HG02642 (cell line): Measurements from ENCODE around the gene CCDC33.

Experiments used
- ATAC-seq: cut with Tn5 transposase; IDR thresholded peaks from one replicate; pipeline ENCODE4 v1.9.1; 2021; ENCODE audit warnings: mild to moderate bottlenecking; ENCODE audit not compliant: unreplicated experiment, poor library complexity

Gene CCDC33

GRCh38 chr15:74253211-74253921, 17.2 kb downstream of the CCDC33 start:
- ATAC-seq: no peak

DNA sequence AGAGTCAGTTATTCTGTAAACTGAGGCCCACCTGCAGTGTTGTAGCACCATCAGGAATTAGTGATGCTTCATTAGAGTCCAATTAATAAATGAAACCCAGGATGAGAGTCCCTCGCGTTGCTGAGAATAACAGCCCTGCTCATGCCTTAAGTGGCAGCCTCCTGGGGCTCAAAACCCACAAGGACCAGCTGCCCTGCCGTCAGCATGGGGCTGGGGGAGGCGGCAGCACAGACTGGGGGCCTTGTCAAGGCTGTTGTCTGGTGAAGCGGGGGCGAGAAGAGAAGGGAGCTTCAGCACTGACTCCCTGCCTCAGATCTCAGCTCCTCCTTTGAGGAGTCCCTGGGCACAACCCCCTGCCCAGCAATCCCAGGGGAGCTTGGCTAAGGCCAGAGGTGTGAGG, 21.0 kb downstream of the CCDC33 start:
- no peak for ATAC-seq

- ATAC-seq: no peak
These were observed 21.5 kb downstream of the CCDC33 start for GRCh38 chr15:74257623-74258022.

GRCh38 chr15:74258456-74259291, 22.5 kb downstream of the CCDC33 start:
- no peak for ATAC-seq

- no peak for ATAC-seq
These were observed 23.1 kb downstream of the CCDC33 start for GRCh38 chr15:74259292-74259648.

DNA sequence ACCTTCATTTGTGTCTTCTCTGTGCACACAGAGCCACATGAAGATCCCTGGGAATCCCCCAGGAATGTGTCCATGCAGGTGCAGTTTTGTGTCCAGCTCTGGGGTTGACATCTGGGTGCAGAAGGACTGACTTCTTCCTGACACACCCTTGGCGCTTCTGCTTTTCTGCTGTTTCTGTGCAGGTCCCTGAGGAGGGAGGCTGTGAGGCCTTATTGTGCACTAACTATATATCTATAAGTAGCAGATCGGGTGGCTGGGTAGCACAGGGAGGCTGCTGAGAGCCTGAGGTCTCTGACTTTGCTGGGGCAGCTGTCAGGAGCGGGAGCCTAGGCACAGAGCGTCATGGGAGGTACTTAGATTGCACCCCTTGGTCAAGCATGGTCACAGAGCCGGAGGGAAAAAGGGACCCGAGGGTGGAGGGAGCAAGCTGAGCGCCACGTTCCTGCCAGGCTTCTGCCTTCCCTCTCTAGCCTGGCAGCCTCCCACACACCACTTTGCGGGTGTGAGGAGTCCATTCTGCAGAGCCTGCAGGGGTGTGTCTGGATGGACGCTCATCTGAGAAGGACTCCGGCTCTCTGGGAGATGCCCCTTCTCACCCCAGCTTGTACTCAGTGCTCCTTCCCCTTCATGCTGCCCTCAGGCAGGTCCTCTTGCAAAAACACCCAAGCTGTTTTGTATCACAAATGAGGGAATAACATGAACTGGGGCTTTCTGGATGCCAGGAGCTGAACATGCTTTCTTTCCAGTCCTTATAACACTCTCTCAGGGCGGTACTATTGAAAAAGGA, 23.9 kb downstream of the CCDC33 start:
- no peak for ATAC-seq

DNA sequence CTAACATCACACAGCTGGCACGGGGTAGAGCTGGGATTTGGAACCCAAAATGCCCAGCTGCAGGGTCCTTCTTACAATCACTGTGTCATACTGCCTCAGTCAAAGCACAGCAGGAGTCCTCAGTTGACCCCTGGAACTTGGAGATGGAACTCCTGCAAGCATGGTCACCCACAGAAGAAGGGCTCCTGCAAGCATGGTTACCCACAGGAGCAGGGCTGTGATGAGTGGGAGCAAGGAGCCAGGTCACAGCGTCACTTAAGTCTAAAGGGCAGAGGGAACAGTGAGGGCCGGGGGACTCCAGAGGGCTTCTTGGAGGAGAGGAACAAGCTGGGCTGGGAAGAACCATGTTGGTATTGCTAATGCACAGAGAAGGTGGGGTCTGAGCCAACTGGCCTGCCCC, 24.9 kb downstream of the CCDC33 start:
- ATAC-seq: no peak

DNA sequence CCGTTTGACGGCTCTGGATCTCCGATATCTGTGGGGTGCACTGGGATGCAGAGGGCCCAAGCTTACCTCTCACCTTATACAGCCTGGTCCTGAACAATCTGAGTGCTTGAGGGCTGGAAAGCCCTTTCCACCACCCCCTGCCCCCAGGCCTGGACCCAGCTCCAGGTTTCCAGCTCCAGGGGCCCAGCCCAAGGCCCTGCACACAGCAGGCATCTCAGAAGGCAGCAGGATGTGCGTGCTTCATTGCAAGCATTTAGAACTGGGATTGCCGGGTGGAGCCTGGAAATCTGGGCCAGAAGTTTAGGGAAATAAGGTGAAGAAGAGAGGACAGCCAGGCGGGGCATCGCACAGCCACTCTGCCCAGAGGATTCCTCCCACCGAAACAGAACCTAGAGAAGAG, 25.6 kb downstream of the CCDC33 start:
- ATAC-seq: no peak

GRCh38 chr15:74262151-74262550, 26.0 kb downstream of the CCDC33 start:
- ATAC-seq: no peak

GRCh38 chr15:74262625-74263024, 26.5 kb downstream of the CCDC33 start:
- no peak for ATAC-seq

GRCh38 chr15:74263466-74263865, 27.3 kb downstream of the CCDC33 start:
- ATAC-seq: no peak

DNA sequence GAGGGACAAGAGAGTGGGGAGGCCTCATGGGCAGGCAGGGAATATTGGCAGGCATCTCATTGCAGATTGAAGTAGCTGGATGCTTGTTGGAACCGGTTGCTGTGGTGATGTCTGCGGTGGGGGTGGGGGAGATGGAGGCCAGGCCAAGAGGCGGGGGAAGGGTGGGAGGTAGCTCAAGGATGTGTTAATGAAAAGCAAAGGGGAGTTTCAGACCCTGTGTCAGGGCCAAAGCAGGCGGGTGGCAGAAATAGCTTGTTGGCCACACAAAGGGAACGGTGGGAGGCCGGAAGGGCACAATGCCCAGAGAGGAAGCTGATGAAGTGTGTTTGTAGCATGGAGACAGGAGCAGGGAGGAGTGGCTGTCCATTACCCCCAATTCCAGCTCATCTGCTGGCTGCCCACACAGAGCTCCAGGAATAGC, 28.0 kb downstream of the CCDC33 start:
- no peak for ATAC-seq

- ATAC-seq: no peak
These were observed 29.0 kb downstream of the CCDC33 start for GRCh38 chr15:74265046-74265639.

DNA sequence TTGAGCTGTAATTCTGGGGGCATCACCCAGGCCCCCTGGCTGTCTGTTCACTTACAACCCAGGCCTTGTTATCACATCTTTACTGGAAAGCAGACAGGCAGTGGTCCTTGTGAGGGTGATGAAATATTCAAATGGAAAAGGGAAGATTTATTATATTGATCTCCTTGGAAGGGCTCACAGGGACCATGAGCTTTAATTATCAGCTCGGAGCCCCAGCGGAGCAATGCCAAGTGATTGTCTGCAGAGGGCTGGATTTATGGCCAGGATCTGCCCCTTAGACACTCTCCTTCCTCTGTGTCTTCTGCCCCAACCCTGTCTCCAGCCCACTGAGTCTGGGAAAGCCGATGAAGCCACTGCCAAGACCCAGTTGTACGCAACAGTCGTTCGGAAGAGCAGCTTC, 31.9 kb downstream of the CCDC33 start:
- no peak for ATAC-seq

- ATAC-seq: no peak
These were observed 33.4 kb downstream of the CCDC33 start for GRCh38 chr15:74269362-74270035.

GRCh38 chr15:74270155-74270554, 34.0 kb downstream of the CCDC33 start:
- no peak for ATAC-seq

DNA sequence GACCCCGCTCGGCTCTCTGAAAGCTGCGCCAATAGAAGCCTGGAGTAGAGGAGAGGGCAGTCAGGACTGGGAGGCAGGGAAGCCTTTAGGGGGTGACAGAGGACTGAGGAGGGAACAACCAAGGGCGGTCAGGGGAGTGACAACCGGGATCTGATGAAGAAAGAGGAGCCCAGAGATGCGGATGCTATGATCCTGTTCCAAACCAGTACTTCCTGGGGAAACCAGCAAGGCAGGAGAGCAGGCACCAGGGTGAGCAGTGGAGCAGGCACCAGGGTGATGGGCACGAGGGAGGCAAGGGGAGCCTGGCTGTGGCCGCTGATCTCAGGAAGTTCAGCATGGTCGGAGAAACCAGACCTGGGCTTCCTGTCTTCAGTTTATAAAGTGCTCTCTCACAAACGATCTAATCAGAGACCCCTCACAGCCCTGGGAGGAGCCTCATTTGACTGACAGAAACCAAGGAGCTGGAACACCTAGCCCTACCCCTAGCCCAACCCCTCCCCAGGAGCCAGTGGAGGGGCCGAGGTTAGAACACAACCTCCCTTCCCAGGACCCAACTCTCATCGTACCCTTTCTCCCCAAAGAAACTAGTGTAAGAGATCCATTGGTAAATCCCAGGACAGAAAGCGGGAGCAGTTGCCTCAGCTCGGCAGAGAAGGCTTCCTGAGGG, 34.9 kb downstream of the CCDC33 start:
- no peak for ATAC-seq

GRCh38 chr15:74272812-74273211, 36.7 kb downstream of the CCDC33 start:
- no peak for ATAC-seq

DNA sequence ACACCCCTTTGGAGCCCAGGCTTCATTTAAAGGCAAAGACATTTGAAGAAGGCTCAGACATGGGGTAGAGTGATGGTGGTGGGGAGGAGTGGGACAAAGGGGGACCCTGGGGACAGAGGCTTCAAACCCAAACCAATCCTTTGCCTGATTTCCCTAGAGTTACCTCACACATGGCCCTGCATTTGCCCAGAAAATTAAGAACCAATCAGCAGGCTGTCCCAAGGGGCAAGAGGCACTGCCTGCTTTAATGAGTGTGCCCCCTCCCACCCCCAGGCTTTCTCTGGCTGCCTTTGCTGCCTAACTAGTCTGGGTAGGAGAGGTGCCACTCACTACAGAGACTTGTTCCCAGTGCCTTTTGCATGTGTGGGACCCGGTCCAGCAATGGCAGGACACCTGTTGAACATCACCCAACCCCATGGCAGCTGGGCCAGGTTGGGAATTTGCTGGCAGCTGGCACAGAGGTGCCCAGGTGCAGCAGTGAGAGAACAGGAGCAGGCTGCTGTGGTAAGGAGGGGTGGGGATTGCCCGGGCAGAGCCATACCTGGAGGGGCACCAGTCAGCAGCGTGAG, 38.4 kb downstream of the CCDC33 start:
- ATAC-seq: no peak
